AG10803 (cell line): Measurements from ENCODE around the gene ERICH6B.

Experiments
- DNase-seq: peaks from one replicate; pipeline ENCODE4 v3.0.0; 2010; ENCODE audit warnings: low read depth
- H3K4me3 ChIP-seq: 2 replicates; pipeline ENCODE4 v1.5.1; 2011; ENCODE audit warnings: mild to moderate bottlenecking, low read length, control low read depth
- TF ChIP-seq, protein P1 (sequence below): conservative IDR thresholded peaks from 2 replicates; pipeline ENCODE4 v1.5.1; 2011; ENCODE audit warnings: mild to moderate bottlenecking, low read length, control low read depth, inconsistent platforms

Gene ERICH6B

DNA sequence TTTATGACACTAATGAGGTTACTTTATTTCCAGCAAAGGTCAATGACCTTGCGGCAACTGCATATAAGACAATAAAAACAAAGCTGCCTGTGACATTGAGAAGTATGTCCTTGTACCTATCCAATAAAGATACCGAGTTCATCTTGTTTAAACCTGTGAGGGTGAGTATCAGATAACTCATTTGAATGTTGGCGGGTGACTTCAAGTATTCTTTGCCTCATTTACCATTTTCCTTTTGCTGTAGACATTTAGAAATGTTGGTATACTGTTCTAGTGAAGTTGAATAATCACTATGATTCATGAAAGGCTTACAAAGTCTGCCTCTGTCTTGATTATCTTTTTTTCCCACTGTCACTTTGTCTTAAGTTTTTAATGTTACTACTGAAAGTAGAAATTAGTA is 85.8 kb downstream of the ERICH6B start:
- H3K4me3 ChIP-seq: no peak overlapping the region
- DNase-seq: no peak
- TF ChIP-seq, protein P1, sequence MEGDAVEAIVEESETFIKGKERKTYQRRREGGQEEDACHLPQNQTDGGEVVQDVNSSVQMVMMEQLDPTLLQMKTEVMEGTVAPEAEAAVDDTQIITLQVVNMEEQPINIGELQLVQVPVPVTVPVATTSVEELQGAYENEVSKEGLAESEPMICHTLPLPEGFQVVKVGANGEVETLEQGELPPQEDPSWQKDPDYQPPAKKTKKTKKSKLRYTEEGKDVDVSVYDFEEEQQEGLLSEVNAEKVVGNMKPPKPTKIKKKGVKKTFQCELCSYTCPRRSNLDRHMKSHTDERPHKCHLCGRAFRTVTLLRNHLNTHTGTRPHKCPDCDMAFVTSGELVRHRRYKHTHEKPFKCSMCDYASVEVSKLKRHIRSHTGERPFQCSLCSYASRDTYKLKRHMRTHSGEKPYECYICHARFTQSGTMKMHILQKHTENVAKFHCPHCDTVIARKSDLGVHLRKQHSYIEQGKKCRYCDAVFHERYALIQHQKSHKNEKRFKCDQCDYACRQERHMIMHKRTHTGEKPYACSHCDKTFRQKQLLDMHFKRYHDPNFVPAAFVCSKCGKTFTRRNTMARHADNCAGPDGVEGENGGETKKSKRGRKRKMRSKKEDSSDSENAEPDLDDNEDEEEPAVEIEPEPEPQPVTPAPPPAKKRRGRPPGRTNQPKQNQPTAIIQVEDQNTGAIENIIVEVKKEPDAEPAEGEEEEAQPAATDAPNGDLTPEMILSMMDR: no peak

DNA sequence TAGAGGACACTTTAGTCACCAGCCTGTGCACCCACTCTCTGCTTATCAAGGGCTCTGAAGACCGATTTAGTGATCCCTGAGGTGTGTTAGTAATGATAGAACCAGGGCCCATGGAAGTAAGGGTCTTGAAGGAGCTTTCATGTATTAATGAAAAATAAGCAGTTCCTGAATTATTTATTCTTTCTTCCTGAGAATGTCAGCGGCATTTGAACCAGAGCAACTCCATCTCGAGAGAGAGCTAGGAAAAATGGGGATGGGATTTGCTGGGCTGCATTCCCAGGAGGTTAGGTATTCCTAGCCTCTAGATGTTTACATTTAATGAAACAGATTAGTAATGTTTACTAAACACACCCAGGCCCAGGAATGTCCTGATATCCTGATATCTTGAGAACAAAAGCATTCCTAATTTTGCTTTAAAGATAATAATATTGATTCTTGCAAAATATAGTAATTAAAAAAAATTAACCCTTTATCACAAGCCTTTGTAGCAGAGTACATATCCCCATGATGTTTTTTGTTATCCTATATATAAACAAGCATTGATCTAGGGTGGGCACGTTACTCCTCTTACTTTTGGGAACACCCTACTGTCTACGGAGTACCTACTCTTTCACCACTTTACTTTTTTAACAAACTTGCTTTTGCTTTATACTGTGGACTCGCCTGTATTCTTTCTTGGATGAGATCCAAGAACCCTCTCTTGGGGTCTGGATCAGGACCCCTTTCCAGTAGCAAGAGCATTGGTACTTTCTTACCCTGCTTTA is 87.7 kb downstream of the ERICH6B start:
- TF ChIP-seq, protein P1: no peak
- DNase-seq: no peak
- H3K4me3 ChIP-seq: no peak overlapping the region

DNA sequence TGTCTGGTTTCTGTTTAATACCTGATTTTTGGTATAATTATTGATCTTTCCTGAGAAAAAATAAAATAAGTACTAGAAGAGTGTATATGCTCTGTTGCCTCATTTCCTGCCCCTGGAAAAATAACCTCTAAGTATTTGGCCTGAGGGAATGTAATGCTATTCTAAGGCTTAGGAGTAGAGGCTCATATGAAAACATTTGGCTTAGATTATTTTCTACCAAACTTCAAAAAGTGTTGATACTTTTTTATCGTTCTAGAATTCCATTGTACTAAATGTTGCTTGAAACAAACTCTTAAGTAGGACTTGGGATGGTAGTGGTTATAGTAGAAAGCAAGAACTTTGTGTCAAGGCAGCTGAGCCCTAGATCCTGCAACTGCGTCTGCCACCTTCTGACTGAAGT is 93.0 kb downstream of the ERICH6B start:
- peak; percentile 53 for DNase-seq
- H3K4me3 ChIP-seq: no peak overlapping the region
- TF ChIP-seq, protein P1: no peak

DNA sequence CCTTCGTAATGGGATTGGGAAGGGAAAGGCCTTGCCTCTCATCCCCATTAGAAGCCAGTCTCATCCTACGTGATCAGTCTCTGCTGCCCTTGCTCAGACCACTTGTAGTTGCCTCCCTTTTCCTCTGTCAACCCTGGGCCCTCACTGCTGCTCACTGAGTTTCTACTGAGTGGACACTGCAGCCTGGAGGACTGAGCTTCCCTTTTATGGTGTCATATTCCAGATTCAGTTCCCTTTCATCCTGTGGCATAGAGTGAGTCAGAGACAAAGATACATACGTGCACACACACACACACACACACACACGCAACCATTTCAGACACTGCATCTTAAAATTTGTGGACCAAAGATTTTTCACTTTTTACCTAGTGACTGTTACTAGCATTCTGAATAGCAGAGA is 94.2 kb downstream of the ERICH6B start:
- H3K4me3 ChIP-seq: no peak overlapping the region
- DNase-seq: peak; percentile 48
- TF ChIP-seq, protein P1: no peak

DNA sequence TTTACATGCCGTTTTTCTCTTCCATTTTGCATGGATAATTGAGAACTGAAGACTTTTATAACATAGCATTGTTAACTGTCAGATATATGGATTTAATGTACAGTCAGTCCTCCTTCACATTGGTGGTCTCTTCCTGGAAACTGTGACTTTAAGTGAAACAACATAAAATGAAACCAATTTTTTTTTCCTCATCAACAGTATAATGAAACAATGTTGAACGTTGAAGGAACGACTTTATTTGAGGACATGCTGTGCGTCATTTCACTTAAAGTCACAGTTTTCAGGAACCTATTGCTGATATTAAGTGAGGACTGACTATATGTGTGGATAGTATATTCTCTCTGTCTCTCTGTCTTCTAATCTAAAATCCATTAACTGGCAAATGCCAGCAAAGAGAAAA is 96.0 kb downstream of the ERICH6B start:
- H3K4me3 ChIP-seq: no peak overlapping the region
- no peak for DNase-seq
- TF ChIP-seq, protein P1: no peak

DNA sequence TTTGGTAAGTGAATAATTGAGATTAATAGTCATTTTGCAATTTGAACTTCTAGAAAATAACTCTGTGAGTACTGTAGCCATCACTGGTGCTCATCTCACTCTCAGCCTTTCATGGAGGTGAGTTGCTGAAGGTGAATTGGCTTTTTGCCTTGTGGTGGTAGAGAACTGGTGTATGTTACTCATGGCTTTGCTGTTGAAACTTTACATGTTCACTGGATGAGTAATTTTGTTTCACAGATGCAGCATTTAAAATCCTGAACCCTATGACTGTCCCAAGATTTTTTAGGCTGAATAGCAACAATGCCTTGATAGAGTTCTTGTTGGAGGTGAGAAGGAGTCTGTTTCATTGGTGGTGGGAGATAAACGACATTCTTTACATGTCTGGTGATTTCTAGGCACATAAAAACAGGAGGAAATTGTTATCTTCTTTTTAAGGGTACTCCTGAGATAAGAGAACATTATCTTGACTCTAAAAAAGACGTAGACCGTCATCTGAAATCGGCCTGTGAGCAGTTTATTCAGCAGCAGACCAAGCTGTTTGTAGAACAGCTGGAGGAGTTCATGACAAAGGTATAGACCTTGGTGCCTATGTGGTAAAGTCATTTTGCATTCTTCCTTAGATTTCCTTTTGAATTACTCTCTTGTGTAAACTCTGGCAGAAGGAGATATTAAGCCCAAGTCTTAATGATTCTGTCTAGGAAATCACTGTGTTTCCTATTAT is 96.9 kb downstream of the ERICH6B start:
- DNase-seq: peak; percentile 56
- TF ChIP-seq, protein P1: no peak
- no peak overlapping the region for H3K4me3 ChIP-seq

DNA sequence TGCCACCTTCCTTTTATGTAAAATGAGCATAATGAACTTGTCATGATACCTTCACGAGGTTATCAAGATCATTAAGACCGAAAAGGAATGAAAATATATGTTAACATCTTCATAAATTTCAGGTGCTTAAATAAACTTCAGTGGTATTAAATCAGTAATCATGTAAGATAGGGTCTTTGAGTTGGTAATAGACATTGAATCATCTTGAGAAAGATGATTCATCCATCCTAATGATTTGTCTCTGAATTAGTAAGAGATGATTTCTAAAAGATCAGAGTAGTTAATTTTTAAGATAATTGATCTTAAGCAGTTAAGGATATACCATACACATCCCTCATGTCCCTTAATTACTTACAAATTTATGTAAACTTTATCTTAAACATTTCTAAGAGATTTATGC is 98.8 kb downstream of the ERICH6B start:
- TF ChIP-seq, protein P1: no peak
- no peak for DNase-seq

More for the DNA sequence above, 98.8 kb downstream of the ERICH6B start:
- H3K4me3 ChIP-seq: no peak overlapping the region
